Lower lobe of right lung (tissue), 2 donors: Measurements from ENCODE around the gene RBM46. TPM values are rescaled to one million over a fixed set of nuclear protein-coding genes. Genes with fewer than 3 reads are reported as not detected.

Experiments
- ATAC-seq, 2 donors: fragments of 200-7000 bp; cut with Tn5 transposase; one replicate each; pipeline ENCODE4 v1.9.1; 2020 to 2022; ENCODE audit warnings: mild to moderate bottlenecking in 2 of 2, moderate library complexity in 2 of 2
- DNase-seq: peaks from one replicate; pipeline ENCODE4 v3.0.0-alpha.2; 2020
- H3K27ac ChIP-seq: fragments of 200-600 bp; one replicate; pipeline ENCODE4 v1.8.0; 2022
- H3K27me3 ChIP-seq: fragments of 200-600 bp; one replicate; pipeline ENCODE4 v1.8.0; 2022; ENCODE audit warnings: low read depth
- H3K36me3 ChIP-seq: fragments of 200-600 bp; one replicate; pipeline ENCODE4 v1.8.0; 2022; ENCODE audit warnings: mild to moderate bottlenecking
- H3K4me1 ChIP-seq: fragments of 200-600 bp; one replicate; pipeline ENCODE4 v1.8.0; 2022
- H3K4me3 ChIP-seq: fragments of 200-600 bp; one replicate; pipeline ENCODE4 v1.8.0; 2022; ENCODE audit warnings: mild to moderate bottlenecking
- H3K9me3 ChIP-seq: fragments of 200-600 bp; one replicate; pipeline ENCODE4 v1.8.0; 2022
- CTCF ChIP-seq: fragments of 200-600 bp; IDR thresholded peaks from one replicate; pipeline ENCODE4 v1.8.0; 2022; ENCODE audit warnings: antibody characterized with exemption, mild to moderate bottlenecking
- intact Hi-C: fragments of 100-400 bp; cut with DNase I; formaldehyde crosslinking; loops from one replicate; pipeline ENCODE4 v1.11.0; 2022
- total RNA-seq: library from RNA; stranded (reverse); fragmentation: NEBNext Ultra II Directional; extraction: Animal tissue kit (Norgen Biotek cat#: 25700); gene quantifications from one replicate; pipeline ENCODE4 v1.2.1, GENCODE V29; 2021
- donor health status: DM: no; HTN: yes; CAD: no; lungs with severe emphysema.

Gene RBM46
- total RNA-seq, 1 donor from 2014 or later: not detected

GRCh38 chr4:154744341-154744926 lies 36.6 kb upstream of the RBM46 start:
- DNase-seq: no peak
- peaks cover 50% of the 10 kb centered on the region for H3K27me3 ChIP-seq
- peaks cover 20% of the 10 kb centered on the region for H3K4me1 ChIP-seq
- no peak for TF ChIP-seq CTCF
- peak overlapping the region; percentile 57 for H3K4me3 ChIP-seq
- no peaks in the 10 kb centered on the region for H3K36me3 ChIP-seq
- H3K9me3 ChIP-seq: no peaks in the 10 kb centered on the region
- intact Hi-C loops: no loop called here
- ATAC-seq: no peak
- H3K27ac ChIP-seq: no peak overlapping the region

GRCh38 chr4:154757713-154758112 lies 23.4 kb upstream of the RBM46 start:
- H3K9me3 ChIP-seq: no peaks in the 10 kb centered on the region
- H3K36me3 ChIP-seq: no peaks in the 10 kb centered on the region
- H3K27me3 ChIP-seq: no peaks in the 10 kb centered on the region
- no peak overlapping the region for H3K4me3 ChIP-seq
- no peak for TF ChIP-seq CTCF
- no peak overlapping the region for H3K27ac ChIP-seq
- intact Hi-C loops: no loop called here
- DNase-seq: no peak
- H3K4me1 ChIP-seq: no peaks in the 10 kb centered on the region
- ATAC-seq: no peak

DNA sequence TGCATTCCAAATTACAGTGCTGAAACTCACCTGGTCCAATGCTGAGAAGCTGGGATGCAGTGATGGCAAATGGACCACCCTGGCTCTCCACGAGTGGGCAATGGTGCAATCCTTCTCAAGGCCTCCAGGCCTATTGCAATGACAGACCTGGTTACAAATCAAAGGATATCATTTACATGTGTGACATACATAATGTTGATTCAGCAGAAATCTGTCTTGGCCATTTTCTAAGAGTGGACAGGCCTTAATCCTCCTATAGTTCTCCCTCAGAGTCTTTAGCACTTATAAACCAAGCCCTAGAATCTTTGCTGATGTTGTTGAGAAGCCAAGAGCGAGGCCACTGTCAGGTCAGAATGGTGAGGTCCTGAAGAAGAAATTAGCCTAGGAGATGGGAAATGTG lies 20.2 kb upstream of the RBM46 start:
- no peak overlapping the region for H3K4me3 ChIP-seq
- H3K4me1 ChIP-seq: no peaks in the 10 kb centered on the region
- H3K36me3 ChIP-seq: no peaks in the 10 kb centered on the region
- H3K9me3 ChIP-seq: no peaks in the 10 kb centered on the region
- no peak for TF ChIP-seq CTCF
- no peak for ATAC-seq
- H3K27ac ChIP-seq: no peak overlapping the region
- H3K27me3 ChIP-seq: peaks cover 5% of the 10 kb centered on the region
- intact Hi-C loops: no loop called here
- DNase-seq: no peak

- H3K4me3 ChIP-seq: no peak overlapping the region
- TF ChIP-seq CTCF: no peak
- intact Hi-C loops: no loop called here
- peaks cover 18% of the 10 kb centered on the region for H3K27me3 ChIP-seq
- no peak for DNase-seq
- H3K36me3 ChIP-seq: no peaks in the 10 kb centered on the region
- no peaks in the 10 kb centered on the region for H3K9me3 ChIP-seq
- no peak for ATAC-seq
- no peaks in the 10 kb centered on the region for H3K4me1 ChIP-seq
- no peak overlapping the region for H3K27ac ChIP-seq
Measured at GRCh38 chr4:154778264-154778663, 2.8 kb upstream of the RBM46 start.

DNA sequence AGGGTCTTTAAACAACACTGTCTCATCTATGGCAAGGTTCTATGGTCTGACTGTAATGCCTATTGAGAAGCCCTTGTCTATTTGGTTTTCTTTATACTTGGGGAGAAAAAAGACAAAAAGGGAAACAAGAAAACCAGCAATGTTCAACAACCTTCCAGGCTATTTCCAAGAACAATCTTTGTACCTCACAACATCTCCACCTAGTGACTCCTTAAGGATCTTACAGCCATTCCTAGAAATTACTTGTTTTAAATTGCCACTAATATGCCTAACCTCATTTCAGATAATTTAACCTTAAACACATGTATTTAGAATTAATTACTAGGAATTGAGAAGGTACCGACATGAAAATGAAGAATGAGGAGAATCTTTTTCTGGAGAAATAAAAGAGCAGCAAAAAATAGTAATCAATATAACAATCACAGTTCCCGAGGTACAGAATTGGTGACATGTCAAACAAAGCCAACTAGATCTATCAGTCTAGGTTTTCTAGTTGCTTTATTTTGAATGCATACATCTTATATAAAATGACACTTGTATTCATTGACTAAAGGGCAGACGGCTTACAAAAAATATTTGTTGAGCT lies 1.6 kb upstream of the RBM46 start:
- ATAC-seq: no peak
- intact Hi-C loops: no loop called here
- peaks cover 18% of the 10 kb centered on the region for H3K27me3 ChIP-seq
- DNase-seq: no peak
- no peaks in the 10 kb centered on the region for H3K4me1 ChIP-seq
- no peak overlapping the region for H3K27ac ChIP-seq
- no peaks in the 10 kb centered on the region for H3K9me3 ChIP-seq
- no peak overlapping the region for H3K4me3 ChIP-seq
- TF ChIP-seq CTCF: peak; percentile 48
- H3K36me3 ChIP-seq: no peaks in the 10 kb centered on the region
